IPS-18a (cell line): ENCODE data around the gene PAK3.

Experiments
- H3K27ac ChIP-seq: one replicate; pipeline ENCODE4 v1.5.1; 2013; ENCODE audit warnings: low read length
- H3K27me3 ChIP-seq: one replicate; pipeline ENCODE4 v1.6.1; 2013; ENCODE audit warnings: mild to moderate bottlenecking, low read length; ENCODE audit not compliant: control insufficient read depth, insufficient read depth
- H3K36me3 ChIP-seq: one replicate; pipeline ENCODE4 v1.6.1; 2013; ENCODE audit warnings: low read depth, low read length; ENCODE audit not compliant: control insufficient read depth
- H3K4me1 ChIP-seq: one replicate; pipeline ENCODE4 v1.6.1; 2013; ENCODE audit warnings: low read depth, low read length; ENCODE audit not compliant: control insufficient read depth
- H3K4me3 ChIP-seq: one replicate; pipeline ENCODE4 v1.5.1; 2013; ENCODE audit warnings: low read length
- H3K9ac ChIP-seq: one replicate; pipeline ENCODE4 v1.6.1; 2013; ENCODE audit warnings: mild to moderate bottlenecking, low read length, moderate library complexity
- H3K9me3 ChIP-seq: one replicate; pipeline ENCODE4 v1.6.1; 2013; ENCODE audit warnings: low read depth, low read length; ENCODE audit not compliant: control insufficient read depth

PAK3 gene

GRCh38 chrX:111102636-111103035 is 6.6 kb downstream of the PAK3 start:
- H3K9me3 ChIP-seq, result no peaks in the 10 kb centered on the region
- no peak overlapping the region for H3K4me3 ChIP-seq
- no peak overlapping the region for H3K27ac ChIP-seq
- no peak overlapping the region for H3K9ac ChIP-seq
- peaks cover 16% of the 10 kb centered on the region for H3K4me1 ChIP-seq
- H3K36me3 ChIP-seq, result peaks cover 51% of the 10 kb centered on the region
- H3K27me3 ChIP-seq, result no peaks in the 10 kb centered on the region

- peaks cover 57% of the 10 kb centered on the region for H3K36me3 ChIP-seq
- H3K27ac ChIP-seq, result no peak overlapping the region
- H3K9me3 ChIP-seq, result no peaks in the 10 kb centered on the region
Observed at GRCh38 chrX:111103246-111103645, 7.3 kb downstream of the PAK3 start.

GRCh38 chrX:111110098-111110775 is 14.2 kb downstream of the PAK3 start:
- Histone ChIP-seq H3K9ac (no peak overlapping the region), H3K4me3 (no peak overlapping the region), H3K4me1 (no peaks in the 10 kb centered on the region), H3K27ac (no peak overlapping the region), H3K9me3 (no peaks in the 10 kb centered on the region), H3K27me3 (no peaks in the 10 kb centered on the region), H3K36me3 (peaks cover 32% of the 10 kb centered on the region)

More at GRCh38 chrX:111103246-111103645, 7.3 kb downstream of the PAK3 start:
- Histone ChIP-seq H3K4me3 (no peak overlapping the region), H3K9ac (no peak overlapping the region), H3K27me3 (no peaks in the 10 kb centered on the region), H3K4me1 (peaks cover 14% of the 10 kb centered on the region)

- H3K9me3 ChIP-seq, result no peaks in the 10 kb centered on the region
- H3K27ac ChIP-seq, result no peak overlapping the region
- H3K4me1 ChIP-seq, result no peaks in the 10 kb centered on the region
- no peak overlapping the region for H3K9ac ChIP-seq
- peaks cover under 1% of the 10 kb centered on the region for H3K36me3 ChIP-seq
- H3K4me3 ChIP-seq, result no peak overlapping the region
- H3K27me3 ChIP-seq, result no peaks in the 10 kb centered on the region
Observed at GRCh38 chrX:111114806-111115205, 18.8 kb downstream of the PAK3 start.

DNA sequence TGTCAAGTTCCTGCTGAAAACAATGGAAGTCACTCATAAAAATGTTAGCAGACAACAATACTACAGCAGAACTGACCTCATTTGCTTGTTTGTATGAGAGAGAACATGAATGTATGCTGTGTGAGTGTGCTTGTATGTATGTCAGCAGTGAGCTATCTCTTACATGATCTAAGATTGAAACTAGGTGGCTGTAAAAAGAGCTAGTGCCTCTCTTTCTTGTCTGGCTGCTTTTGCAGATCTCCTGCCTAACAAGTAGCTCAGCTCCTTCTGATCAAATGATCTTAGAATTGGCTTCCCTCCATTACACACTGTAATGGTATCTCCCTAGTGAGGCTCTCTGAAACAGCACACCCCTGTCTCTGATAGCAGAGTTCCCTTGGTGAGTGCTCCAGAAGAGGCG is 20.7 kb downstream of the PAK3 start:
- Histone ChIP-seq H3K36me3 (no peaks in the 10 kb centered on the region), H3K27ac (no peak overlapping the region), H3K27me3 (no peaks in the 10 kb centered on the region), H3K4me3 (no peak overlapping the region), H3K4me1 (no peaks in the 10 kb centered on the region), H3K9ac (no peak overlapping the region), H3K9me3 (no peaks in the 10 kb centered on the region)

GRCh38 chrX:111119341-111119740 is 23.4 kb downstream of the PAK3 start:
- H3K9ac ChIP-seq, result no peak overlapping the region
- H3K4me1 ChIP-seq, result no peaks in the 10 kb centered on the region
- H3K27ac ChIP-seq, result no peak overlapping the region
- no peak overlapping the region for H3K4me3 ChIP-seq
- H3K27me3 ChIP-seq, result no peaks in the 10 kb centered on the region
- no peaks in the 10 kb centered on the region for H3K9me3 ChIP-seq
- peaks cover 11% of the 10 kb centered on the region for H3K36me3 ChIP-seq

- H3K27ac ChIP-seq, result no peak overlapping the region
- H3K9ac ChIP-seq, result no peak overlapping the region
- H3K36me3 ChIP-seq, result peaks cover 23% of the 10 kb centered on the region
- no peaks in the 10 kb centered on the region for H3K4me1 ChIP-seq
- H3K9me3 ChIP-seq, result no peaks in the 10 kb centered on the region
- no peak overlapping the region for H3K4me3 ChIP-seq
- no peaks in the 10 kb centered on the region for H3K27me3 ChIP-seq
Observed at GRCh38 chrX:111123125-111123524, 27.1 kb downstream of the PAK3 start.

DNA sequence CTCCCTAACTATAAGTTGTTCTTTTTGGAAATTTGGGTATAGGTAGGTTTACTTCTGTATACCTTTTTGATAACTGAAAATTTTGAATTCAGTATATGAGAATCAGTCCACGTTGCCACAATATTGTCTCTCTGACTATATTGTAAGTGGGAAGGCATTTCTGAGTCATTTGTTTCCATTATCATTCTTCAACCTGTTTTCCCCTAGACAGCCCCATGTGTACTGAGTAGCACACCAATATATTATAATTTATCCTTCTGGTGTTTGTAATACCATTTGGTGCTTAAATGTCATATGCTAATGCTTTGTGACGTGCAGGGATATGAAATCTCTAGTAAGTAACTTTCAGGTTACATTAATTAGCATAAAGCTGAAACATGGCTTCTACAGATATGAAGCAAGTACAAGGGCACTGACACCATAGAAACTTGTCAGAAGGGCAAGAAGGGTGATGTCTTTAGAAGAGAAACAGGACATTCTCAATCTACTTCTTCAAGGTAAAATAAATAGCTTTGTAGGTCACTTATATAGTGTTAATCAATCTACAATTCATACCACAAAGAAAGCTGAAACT is 27.7 kb downstream of the PAK3 start:
- H3K27ac ChIP-seq, result no peak overlapping the region
- H3K4me1 ChIP-seq, result no peaks in the 10 kb centered on the region
- no peaks in the 10 kb centered on the region for H3K27me3 ChIP-seq
- H3K9ac ChIP-seq, result no peak overlapping the region
- peaks cover 23% of the 10 kb centered on the region for H3K36me3 ChIP-seq
- H3K4me3 ChIP-seq, result no peak overlapping the region
- no peaks in the 10 kb centered on the region for H3K9me3 ChIP-seq

- H3K9ac ChIP-seq, result no peak overlapping the region
- H3K4me3 ChIP-seq, result no peak overlapping the region
- H3K4me1 ChIP-seq, result no peaks in the 10 kb centered on the region
- H3K36me3 ChIP-seq, result peaks cover 23% of the 10 kb centered on the region
- no peaks in the 10 kb centered on the region for H3K9me3 ChIP-seq
- H3K27me3 ChIP-seq, result no peaks in the 10 kb centered on the region
- H3K27ac ChIP-seq, result no peak overlapping the region
Observed at GRCh38 chrX:111124418-111124817, 28.4 kb downstream of the PAK3 start.

DNA sequence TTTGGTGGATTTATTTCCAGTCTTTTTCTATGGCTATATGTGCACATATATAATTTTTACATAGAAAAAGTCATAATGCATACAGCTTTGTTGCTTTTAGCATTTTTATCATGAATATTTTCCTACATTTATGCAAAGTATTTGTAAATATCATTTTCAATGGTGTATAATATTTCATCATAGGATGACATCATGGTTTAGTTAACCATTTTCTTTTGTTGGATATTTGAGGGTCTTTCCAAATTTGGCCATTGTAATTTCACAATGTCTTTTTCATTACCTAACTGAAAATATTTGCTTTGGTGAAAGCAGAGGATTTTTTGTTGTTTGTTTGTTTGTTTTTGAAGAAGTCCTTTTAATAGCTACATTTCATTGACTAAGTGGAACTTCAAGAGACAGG is 31.0 kb downstream of the PAK3 start:
- H3K36me3 ChIP-seq, result peaks cover 23% of the 10 kb centered on the region
- no peaks in the 10 kb centered on the region for H3K9me3 ChIP-seq
- no peak overlapping the region for H3K9ac ChIP-seq
- no peak overlapping the region for H3K4me3 ChIP-seq
- H3K27ac ChIP-seq, result no peak overlapping the region
- H3K27me3 ChIP-seq, result no peaks in the 10 kb centered on the region
- no peaks in the 10 kb centered on the region for H3K4me1 ChIP-seq

DNA sequence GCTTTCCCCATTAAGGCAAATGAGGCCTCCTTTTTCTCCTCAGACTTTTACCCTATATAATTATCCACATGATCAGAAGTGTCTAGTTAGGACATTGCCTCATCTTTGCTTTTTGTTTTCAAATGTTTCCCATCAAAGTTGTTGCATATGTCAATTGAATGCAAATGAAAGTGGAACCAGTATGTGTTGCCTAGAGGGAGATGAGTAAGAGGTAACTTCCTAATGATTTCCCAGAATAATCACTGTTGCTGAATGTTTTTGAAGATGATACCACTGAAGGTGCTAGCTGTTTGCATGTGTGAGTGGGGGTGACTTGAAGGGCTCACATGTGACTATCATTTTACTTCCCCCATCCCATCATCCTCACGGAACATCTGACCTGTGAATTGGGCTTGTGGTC is 33.9 kb downstream of the PAK3 start:
- H3K27ac ChIP-seq, result no peak overlapping the region
- H3K36me3 ChIP-seq, result peaks cover 7% of the 10 kb centered on the region
- H3K4me1 ChIP-seq, result no peaks in the 10 kb centered on the region
- H3K9me3 ChIP-seq, result no peaks in the 10 kb centered on the region
- no peak overlapping the region for H3K9ac ChIP-seq
- H3K27me3 ChIP-seq, result no peaks in the 10 kb centered on the region
- H3K4me3 ChIP-seq, result no peak overlapping the region

GRCh38 chrX:111131572-111131971 is 35.6 kb downstream of the PAK3 start:
- H3K4me3 ChIP-seq, result no peak overlapping the region
- no peak overlapping the region for H3K9ac ChIP-seq
- H3K27me3 ChIP-seq, result no peaks in the 10 kb centered on the region
- no peaks in the 10 kb centered on the region for H3K9me3 ChIP-seq
- no peaks in the 10 kb centered on the region for H3K36me3 ChIP-seq
- no peak overlapping the region for H3K27ac ChIP-seq
- H3K4me1 ChIP-seq, result no peaks in the 10 kb centered on the region
